ENCODE data around the gene AANAT.

DNA sequence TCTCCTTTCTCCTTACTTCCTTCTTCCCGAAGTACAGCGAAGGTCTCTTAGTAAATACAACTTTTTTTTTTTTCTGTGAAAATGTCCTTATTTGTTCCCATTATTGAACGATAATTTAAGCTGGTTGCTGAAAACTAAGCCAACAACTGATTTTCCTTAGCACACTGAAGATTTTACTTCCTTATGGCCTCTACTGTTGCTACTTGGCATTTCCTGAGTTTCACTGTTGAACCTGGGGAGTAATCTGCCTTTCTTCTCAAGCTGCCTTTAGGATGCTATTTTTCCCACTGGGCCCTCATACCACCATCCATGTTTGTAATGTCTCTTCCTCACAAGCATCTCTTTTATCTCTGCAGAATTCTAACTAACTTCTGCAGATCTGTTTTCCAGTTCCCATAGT lies 40.5 kb upstream of the AANAT start:
- TF ChIP-seq, protein P1, sequence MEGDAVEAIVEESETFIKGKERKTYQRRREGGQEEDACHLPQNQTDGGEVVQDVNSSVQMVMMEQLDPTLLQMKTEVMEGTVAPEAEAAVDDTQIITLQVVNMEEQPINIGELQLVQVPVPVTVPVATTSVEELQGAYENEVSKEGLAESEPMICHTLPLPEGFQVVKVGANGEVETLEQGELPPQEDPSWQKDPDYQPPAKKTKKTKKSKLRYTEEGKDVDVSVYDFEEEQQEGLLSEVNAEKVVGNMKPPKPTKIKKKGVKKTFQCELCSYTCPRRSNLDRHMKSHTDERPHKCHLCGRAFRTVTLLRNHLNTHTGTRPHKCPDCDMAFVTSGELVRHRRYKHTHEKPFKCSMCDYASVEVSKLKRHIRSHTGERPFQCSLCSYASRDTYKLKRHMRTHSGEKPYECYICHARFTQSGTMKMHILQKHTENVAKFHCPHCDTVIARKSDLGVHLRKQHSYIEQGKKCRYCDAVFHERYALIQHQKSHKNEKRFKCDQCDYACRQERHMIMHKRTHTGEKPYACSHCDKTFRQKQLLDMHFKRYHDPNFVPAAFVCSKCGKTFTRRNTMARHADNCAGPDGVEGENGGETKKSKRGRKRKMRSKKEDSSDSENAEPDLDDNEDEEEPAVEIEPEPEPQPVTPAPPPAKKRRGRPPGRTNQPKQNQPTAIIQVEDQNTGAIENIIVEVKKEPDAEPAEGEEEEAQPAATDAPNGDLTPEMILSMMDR (IDR thresholded peaks at IDR 0.05), result no peak
- TF ChIP-seq POLR2A (IDR thresholded peaks at IDR 0.05), result no peak

All from adrenal gland (tissue), 5 donors.